Peyer's patch (tissue), 4 donors: ENCODE measurements around the gene TMEM234.

ENCODE experiments used
- CTCF ChIP-seq, 6 experiments: fragments of 450-650 bp in 4 of 6; fragments of 200-600 bp in 2 of 6; sonication (generic) in 1 of 6; IDR thresholded peaks; one replicate each; pipeline ENCODE4 v1.5.1; 2017 to 2019; ENCODE audit warnings: antibody characterized with exemption in 6 of 6, mild to moderate bottlenecking in 3 of 6, moderate library complexity in 1 of 6
- POLR2A ChIP-seq, 2 donors: fragments of 450-650 bp; IDR thresholded peaks; one replicate each; pipeline ENCODE4 v1.5.1; 2017; ENCODE audit warnings: antibody characterized with exemption in 2 of 2, mild to moderate bottlenecking in 2 of 2, moderate library complexity in 2 of 2

- TF ChIP-seq CTCF (IDR thresholded peaks at IDR 0.05) (no peak), POLR2A (IDR thresholded peaks at IDR 0.05) (no peak)
Observed at GRCh38 chr1:32184650-32185049, 37.5 kb downstream of the TMEM234 start.
